Stimulated activated CD4-positive, alpha-beta T cell treated with anti-CD3 and anti-CD28 coated beads, Interleukin-15, amount 100 ng/mL, for 1 hour (primary cell): ENCODE results near the gene FBXO21.
A peak's percentile ranks its signal among the peaks of the same experiment; 100 is the strongest.

Experiments used
- DNase-seq, 2 donors: peaks; one replicate each; pipeline ENCODE4 v3.0.0-alpha.2; 2020; ENCODE audit warnings: low read depth in 1 of 2, low spot score in 1 of 2

FBXO21 gene

GRCh38 chr12:117141097-117141898 lies 49.0 kb downstream of the FBXO21 start:
- no peak for DNase-seq

GRCh38 chr12:117140397-117141096 lies 49.7 kb downstream of the FBXO21 start:
- no peak for DNase-seq

DNA sequence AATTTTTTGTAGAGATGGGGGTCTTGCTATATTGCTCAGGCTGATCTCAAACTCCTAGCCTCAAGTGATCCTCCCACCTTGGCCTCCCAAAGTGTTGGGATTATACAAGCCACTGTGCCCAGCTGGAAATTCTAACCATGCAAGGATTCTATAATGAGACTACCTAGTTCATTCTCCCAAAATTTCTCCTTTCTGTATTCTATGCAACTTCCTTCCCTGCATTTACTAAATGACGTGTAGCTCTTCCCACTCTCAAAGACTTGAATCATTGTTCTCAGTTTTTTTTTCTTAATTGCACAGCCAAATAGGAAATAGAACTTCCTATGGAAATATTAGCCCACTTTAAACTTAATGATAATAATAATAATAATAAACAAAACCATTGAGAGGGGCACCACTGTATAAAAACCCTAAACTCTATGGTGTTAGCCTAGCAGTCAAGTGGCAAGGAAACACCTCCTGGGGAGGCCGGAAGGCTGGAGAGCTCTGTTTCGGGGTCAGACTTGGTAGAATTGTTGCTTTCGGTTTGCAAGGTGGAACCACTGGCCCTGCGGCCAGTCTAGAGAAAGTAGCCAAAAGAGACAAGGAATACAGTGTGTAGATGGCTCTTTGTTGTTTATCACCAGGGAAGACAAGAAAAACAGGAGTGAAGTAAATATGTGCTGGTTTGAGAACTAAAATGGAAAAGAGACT lies 51.1 kb downstream of the FBXO21 start:
- DNase-seq: no peak

DNA sequence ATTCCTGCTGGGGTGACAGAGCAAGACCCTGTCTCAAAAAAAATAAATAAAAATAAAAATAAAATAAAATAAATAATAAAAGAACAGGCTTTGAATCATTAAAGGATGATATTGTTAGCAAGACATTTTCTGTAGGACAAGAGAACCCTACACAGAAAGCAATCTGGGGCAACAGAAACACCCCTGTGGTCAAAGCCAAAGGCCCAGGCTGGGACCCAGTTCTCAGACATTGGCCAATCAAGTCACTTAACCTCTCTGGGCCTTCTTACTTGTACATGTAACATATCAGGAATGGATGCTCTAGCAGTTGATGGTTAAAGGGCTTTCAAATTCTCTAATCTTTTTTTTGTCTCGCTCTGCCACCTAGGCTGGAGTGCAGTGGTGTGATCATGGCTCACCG lies 55.5 kb downstream of the FBXO21 start:
- DNase-seq: no peak

DNA sequence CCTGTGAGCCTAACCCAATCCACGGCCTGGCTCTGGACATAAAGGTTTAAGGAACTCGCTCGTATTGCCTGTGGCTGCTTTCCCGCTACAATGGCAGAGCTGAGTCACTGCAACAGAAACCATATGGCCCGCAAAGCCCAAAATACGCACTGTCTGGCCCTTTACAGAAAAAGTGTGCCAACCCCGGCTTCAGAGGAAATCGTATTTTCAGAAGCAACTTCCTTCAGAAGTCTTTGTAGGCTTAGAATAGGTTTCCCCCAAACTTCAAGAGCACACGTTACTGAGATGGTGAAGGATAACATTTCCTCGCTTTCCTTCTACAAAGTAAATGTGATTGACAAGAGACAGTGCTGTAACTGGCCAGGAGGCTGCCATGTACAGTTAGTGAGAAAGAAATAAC lies 56.2 kb downstream of the FBXO21 start:
- DNase-seq: peak in 1 of 2 donors; percentile 19

- DNase-seq: no peak
Measured at GRCh38 chr12:117130801-117131200, 59.5 kb downstream of the FBXO21 start.

DNA sequence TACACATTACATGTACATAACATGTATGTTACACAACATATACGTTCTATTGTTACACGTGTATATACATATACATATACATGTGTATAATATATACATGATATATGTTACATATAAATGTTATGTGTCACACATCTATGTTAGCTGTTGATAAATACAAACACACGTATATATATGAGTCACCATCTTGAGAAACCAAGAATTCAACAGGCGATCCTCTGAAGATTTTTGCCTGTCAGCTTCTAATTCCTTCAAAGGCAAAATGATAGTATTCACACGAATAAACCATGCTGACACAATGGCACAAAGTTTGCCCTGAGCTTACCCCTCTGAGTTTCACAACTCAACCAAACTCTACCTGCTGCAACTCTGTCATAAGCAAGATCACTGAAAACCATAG lies 60.9 kb downstream of the FBXO21 start:
- DNase-seq: no peak

DNA sequence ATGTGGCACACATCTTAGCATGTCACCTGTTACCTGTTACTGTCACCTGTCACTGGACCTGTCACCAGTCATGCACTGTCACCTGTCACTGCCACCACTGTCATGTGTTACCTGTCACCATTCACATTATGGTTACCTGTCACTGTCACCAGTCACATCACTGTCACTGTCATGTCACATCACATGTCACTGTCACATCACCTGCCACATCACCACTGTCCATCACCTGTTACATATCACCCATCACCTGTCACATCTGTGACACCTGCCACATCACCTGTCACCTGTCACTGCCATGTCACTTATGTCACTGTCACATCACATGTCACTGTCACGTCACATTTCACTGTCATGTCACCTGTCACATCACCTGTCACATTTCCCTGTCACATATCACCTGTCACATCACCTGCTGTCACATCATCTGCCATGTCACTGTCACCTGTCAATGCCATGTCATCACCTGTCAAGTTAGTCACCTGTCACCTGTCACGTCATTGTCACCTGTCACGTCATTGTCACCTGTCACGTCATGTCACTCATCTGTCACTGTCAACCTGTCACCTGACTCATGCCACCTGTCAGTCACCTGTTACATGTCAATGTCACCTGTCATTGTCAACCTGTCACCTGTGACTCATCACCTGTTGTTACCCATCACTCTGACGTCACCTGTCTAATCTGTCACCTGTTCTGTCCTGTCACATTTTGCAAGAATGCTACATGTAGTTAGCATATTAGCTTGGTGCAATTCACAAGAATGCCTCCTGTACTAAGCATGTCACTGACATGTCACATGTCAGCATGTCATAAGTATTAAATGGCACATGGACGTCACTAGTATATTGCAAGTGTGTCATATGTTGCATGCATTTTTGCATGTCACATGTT lies 62.1 kb downstream of the FBXO21 start:
- DNase-seq: no peak

DNA sequence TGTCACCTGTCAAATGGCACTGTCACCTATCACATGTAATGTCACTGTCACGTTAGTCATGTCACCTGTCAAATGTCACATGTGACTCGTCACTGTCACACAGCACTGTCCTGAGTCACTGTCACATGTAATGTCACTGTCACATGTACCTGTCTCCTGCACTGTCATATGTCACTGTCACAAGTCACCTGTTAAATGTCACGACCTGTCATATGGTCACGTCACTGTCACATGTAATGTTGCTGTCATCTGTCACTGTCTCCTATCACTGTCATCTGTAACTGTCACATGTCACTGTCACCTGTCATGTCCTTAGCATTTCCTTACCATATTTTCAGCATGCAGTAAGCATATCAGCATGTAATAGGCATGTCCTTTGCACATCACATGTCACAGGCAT lies 63.9 kb downstream of the FBXO21 start:
- DNase-seq: no peak

DNA sequence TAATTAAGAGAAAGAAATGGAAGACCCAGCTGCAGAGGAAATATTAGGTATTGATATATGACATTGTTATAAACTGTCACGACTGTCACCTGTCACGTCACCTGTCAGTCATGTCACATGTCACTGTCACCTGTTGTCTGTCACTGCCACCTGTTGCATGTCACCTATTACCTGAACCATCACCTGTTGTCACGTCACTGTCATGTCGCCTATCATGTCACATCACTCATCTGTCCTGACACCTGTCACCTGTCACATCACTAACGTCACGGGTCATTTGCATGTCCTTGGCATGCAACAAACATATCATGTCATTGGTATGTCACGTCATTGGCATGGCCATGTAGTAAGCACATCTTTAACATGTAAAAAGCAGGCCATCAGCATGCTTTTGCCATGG lies 64.5 kb downstream of the FBXO21 start:
- DNase-seq: no peak

- DNase-seq: no peak
Measured at GRCh38 chr12:117125272-117125613, 65.0 kb downstream of the FBXO21 start.

DNA sequence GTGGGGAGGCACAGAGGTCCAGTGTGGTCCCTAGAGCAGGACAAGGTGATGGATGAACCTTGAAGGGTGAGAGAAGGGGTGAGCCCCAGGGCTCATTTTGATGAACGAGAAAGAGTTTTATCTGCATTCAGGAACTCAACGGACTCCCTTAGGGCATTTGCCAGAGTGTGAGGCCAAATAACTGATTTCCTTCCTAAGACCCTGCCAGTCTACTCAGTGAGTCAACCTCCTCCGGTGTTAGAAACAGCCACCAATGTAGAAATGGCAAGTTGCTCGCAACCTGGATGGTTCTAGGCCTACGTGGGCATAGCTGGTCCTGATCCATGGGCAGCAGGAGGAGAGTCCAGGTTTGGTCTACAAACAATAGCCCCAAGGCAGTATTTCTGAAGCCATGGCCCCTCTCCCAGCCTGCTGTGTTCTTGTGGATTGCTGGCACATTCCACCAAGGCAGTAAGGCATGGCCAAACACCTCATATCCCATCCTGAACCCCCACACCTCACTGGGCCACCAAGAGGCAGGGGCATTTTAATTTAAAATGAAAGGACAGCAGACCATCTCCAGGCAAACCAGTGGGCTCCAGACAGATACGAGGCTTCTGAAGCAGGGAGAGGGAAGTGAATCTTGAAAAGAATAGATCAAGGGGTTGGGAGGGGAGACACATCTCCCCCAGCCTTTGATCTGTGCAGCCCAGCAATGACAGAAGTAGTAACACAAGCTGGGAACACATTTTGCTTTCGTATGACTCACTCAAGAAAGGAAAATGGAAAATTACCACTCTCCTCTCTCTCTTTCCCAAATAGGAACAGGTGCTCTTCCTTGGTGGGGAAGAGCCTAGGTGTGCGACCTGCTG lies 65.6 kb downstream of the FBXO21 start:
- DNase-seq: no peak

- no peak for DNase-seq
Measured at GRCh38 chr12:117121441-117121840, 68.8 kb downstream of the FBXO21 start.

GRCh38 chr12:117120787-117121186 lies 69.5 kb downstream of the FBXO21 start:
- no peak for DNase-seq

GRCh38 chr12:117119592-117120198 lies 70.6 kb downstream of the FBXO21 start:
- no peak for DNase-seq

DNA sequence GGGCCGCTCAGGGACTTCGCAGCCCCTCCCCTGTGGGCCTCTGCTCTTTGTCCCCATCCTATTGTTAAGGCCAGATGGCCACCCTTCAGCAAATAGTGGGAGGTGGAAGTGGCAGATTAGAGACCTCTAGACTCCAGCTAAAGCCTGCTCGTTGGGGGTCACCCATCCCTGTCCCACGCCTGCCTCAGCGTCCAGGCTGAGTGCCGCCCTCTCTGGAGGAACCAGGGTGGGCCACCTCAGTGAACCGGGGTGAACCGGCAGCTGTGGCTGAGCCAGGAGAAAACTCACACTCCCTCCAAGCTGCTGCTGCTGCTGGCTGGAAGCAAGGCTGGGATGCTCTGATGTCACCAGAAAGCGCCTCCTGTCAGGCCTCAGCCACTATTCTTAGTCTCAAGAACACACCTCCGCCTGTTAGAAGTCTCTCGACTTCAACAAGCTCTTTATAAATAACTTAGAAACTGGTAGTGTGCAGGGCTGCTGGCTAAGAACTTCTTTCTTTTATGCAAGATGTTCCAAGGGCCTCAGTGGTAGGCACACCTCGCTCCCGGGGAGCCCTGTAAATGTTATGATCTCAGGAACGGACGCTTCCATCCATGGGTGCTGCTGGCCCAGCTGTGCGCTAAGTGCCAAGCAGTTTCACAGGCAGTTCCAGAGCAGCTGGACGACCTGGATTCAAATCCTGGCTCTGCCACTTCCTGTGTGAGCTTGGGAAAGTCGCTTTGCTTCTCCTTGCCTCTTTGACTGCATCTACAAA lies 71.3 kb downstream of the FBXO21 start:
- DNase-seq: no peak

DNA sequence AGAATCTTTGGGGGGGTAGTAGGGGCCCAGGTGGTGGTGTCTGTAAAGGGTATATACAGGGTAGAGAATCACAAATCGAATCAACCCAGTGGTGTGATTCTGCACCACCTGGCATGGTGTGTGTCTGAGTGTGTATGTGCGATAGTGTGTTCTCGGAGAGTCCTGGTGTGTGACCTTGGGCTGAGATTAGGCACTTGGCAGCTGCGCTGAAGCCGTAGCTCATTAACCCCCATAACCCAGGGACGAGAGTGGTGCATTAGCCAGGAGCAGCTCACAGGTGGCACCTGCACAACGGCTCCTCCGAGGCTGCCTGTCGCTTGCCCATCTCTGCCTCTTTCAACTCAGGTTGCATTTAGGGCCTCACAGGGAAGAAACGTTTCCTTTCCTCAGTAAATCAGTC lies 75.5 kb downstream of the FBXO21 start:
- no peak for DNase-seq

- DNase-seq: no peak
Measured at GRCh38 chr12:117113231-117113630, 77.0 kb downstream of the FBXO21 start.
